ENCODE results near the gene CALCA. TPM values are rescaled to one million over a fixed set of nuclear protein-coding genes. Genes with fewer than 3 reads are reported as not detected.

CALCA gene
- total RNA-seq, 1 donor from 2014 or later = not detected

DNA sequence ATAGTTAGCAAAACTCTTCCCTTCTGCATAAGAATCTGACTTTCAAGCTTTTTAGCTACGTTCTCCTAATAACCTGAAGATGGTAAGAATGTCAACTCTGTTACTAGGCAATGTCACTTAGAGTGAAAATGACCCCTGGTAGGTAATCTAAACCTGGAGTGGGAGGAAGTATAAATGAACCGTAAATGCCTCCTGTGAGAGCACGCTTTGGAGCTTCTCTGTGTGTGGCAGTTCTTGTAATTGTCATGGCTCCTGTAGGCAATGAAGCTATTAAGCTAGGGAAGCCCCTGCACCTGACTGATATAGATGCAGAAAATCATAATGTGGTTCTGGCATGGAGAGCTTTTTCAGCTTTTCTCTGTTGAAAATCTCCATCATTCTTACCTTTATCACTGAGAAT lies 29.4 kb downstream of the CALCA start:
- DNase-seq (ENCODE audit: low read depth) (no peak), FAIRE-seq (no peak)
- Histone ChIP-seq H3K36me3 (ENCODE audit: insufficient read depth, low read length) (no peaks in the 10 kb centered on the region), H2AFZ (ENCODE audit: low read depth, low read length) (no peak overlapping the region), H3K4me3 (ENCODE audit: insufficient read depth, low read depth, low read length) (no peak overlapping the region), H3K79me2 (ENCODE audit: insufficient read depth, low read length) (no peaks in the 10 kb centered on the region), H3K4me1 (ENCODE audit: insufficient read depth, low read length) (no peaks in the 10 kb centered on the region), H3K27me3 (ENCODE audit: insufficient read depth, low read length) (no peaks in the 10 kb centered on the region), H4K20me1 (ENCODE audit: insufficient read depth, low read length) (no peaks in the 10 kb centered on the region), H3K27ac (ENCODE audit: low read depth, low read length) (no peak overlapping the region), H3K9me3 (ENCODE audit: insufficient read depth, low read depth, low read length) (no peaks in the 10 kb centered on the region), H3K4me2 (ENCODE audit: low read length) (no peak overlapping the region), H3K9ac (ENCODE audit: low read length) (no peak overlapping the region)
- Mint-ChIP-seq H3K9me3 (ENCODE audit: unreplicated experiment) (peaks cover 7% of the 10 kb centered on the region), H3K4me1 (ENCODE audit: low read depth, unreplicated experiment) (no peaks in the 10 kb centered on the region), H3K36me3 (ENCODE audit: low read depth, unreplicated experiment) (no peaks in the 10 kb centered on the region), H3K27me3 (ENCODE audit: low read depth, unreplicated experiment) (no peaks in the 10 kb centered on the region), H3K27ac (ENCODE audit: unreplicated experiment) (no peak overlapping the region), H3K4me3 (ENCODE audit: unreplicated experiment) (no peak overlapping the region)
- TF ChIP-seq EZH2 (IDR thresholded peaks at IDR 0.05; ENCODE audit: insufficient read depth, low read length) = no peak
- TF ChIP-seq, protein P1, sequence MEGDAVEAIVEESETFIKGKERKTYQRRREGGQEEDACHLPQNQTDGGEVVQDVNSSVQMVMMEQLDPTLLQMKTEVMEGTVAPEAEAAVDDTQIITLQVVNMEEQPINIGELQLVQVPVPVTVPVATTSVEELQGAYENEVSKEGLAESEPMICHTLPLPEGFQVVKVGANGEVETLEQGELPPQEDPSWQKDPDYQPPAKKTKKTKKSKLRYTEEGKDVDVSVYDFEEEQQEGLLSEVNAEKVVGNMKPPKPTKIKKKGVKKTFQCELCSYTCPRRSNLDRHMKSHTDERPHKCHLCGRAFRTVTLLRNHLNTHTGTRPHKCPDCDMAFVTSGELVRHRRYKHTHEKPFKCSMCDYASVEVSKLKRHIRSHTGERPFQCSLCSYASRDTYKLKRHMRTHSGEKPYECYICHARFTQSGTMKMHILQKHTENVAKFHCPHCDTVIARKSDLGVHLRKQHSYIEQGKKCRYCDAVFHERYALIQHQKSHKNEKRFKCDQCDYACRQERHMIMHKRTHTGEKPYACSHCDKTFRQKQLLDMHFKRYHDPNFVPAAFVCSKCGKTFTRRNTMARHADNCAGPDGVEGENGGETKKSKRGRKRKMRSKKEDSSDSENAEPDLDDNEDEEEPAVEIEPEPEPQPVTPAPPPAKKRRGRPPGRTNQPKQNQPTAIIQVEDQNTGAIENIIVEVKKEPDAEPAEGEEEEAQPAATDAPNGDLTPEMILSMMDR (IDR thresholded peaks at IDR 0.05; ENCODE audit: insufficient read depth, low read depth, low read length) = no peak

DNA sequence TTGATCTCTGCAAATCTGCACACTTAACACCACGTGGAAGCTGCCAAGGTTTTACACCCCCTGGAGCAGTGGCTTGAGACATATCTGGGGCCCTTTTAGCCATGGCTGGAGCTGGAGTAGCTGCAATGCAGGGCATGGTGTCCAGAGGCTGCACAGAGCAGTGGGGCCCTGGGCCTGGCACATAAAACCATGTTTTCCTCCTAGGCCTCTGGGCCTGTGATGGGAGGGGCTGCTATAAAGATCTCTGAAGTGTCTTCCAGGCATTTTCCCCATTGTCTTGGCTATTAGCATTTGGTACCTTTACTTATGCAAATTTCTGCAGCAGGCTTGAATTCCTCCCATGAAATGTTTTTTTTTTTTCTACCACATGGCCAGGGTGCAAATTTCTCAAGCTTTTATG lies 33.2 kb downstream of the CALCA start:
- Histone ChIP-seq H3K27ac (ENCODE audit: low read depth, low read length) (no peak overlapping the region), H3K79me2 (ENCODE audit: insufficient read depth, low read length) (no peaks in the 10 kb centered on the region)
- FAIRE-seq = no peak

More for the DNA sequence above, 33.2 kb downstream of the CALCA start:
- peaks cover 8% of the 10 kb centered on the region for H3K9me3 Mint-ChIP-seq (ENCODE audit: unreplicated experiment)
- Histone ChIP-seq H3K27me3 (ENCODE audit: insufficient read depth, low read length) (no peaks in the 10 kb centered on the region), H3K4me1 (ENCODE audit: insufficient read depth, low read length) (no peaks in the 10 kb centered on the region), H3K4me2 (ENCODE audit: low read length) (no peak overlapping the region), H3K9me3 (ENCODE audit: insufficient read depth, low read depth, low read length) (no peaks in the 10 kb centered on the region), H3K36me3 (ENCODE audit: insufficient read depth, low read length) (no peaks in the 10 kb centered on the region), H3K4me3 (ENCODE audit: insufficient read depth, low read depth, low read length) (no peak overlapping the region), H4K20me1 (ENCODE audit: insufficient read depth, low read length) (no peaks in the 10 kb centered on the region), H2AFZ (ENCODE audit: low read depth, low read length) (no peak overlapping the region), H3K9ac (ENCODE audit: low read length) (no peak overlapping the region)
- no peaks in the 10 kb centered on the region for H3K4me1 Mint-ChIP-seq (ENCODE audit: low read depth, unreplicated experiment)
- no peak for DNase-seq (ENCODE audit: low read depth)
- no peak for TF ChIP-seq EZH2 (IDR thresholded peaks at IDR 0.05; ENCODE audit: insufficient read depth, low read length)
- TF ChIP-seq, protein P1 (IDR thresholded peaks at IDR 0.05; ENCODE audit: insufficient read depth, low read depth, low read length) = no peak
- H3K27me3 Mint-ChIP-seq (ENCODE audit: low read depth, unreplicated experiment) = no peaks in the 10 kb centered on the region
- no peak overlapping the region for H3K4me3 Mint-ChIP-seq (ENCODE audit: unreplicated experiment)
- no peaks in the 10 kb centered on the region for H3K36me3 Mint-ChIP-seq (ENCODE audit: low read depth, unreplicated experiment)
- H3K27ac Mint-ChIP-seq (ENCODE audit: unreplicated experiment) = no peak overlapping the region
